GM23248 (cell line): ENCODE results near the gene MYO5A.

Source experiments
- EZH2 ChIP-seq: fragments of 200-600 bp; sonication (generic); IDR thresholded peaks from 2 replicates; pipeline ENCODE4 v1.6.1; 2018; ENCODE audit warnings: antibody characterized with exemption, mild to moderate bottlenecking; ENCODE audit not compliant: insufficient read depth, poor library complexity, severe bottlenecking
- EZH2phosphoT487 ChIP-seq: fragments of 200-600 bp; sonication (generic); IDR thresholded peaks from 2 replicates; pipeline ENCODE4 v1.6.1; 2018; ENCODE audit warnings: antibody characterized with exemption, moderate library complexity, mild to moderate bottlenecking, low read depth; ENCODE audit not compliant: insufficient read depth

DNA sequence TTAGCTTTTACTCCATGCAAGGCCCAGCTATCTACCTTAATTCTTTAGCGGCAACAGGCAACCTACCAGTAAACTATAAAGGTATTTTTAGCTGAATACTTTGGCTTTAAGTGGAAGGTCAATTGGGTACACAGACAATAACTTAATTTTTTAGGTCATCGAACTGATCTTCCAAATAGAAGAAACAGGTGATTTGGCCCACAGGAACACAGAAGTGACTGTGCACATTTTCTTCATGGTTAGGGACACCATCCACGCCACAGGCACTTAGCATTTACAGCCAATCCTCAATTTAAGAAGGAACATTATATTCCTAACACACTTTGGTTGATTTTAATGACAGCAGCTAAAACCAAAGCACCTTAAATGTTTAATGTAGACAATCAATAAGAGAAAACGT lies 38.2 kb upstream of the MYO5A start:
- TF ChIP-seq EZH2 = no peak
- TF ChIP-seq EZH2phosphoT487 = no peak
